ENCODE data around the gene CABP2. TPM values are rescaled to one million over a fixed set of nuclear protein-coding genes. Genes with fewer than 3 reads are reported as not detected.

The CABP2 gene
- total RNA-seq, 3 donors from 2014 or later (not counting 1 experiment from before 2014, with no cell fraction given) = not detected

GRCh38 chr11:67523556-67524479, 572 bp upstream of the CABP2 start:
- Histone ChIP-seq H3K4me3 (ENCODE audit: low read length) (no peak overlapping the region), H3K27ac (ENCODE audit: low read length) (no peak overlapping the region), H3K4me1 (ENCODE audit: control insufficient read depth, insufficient read depth, low read length) (no peaks in the 10 kb centered on the region), H3K9me3 (ENCODE audit: control insufficient read depth, insufficient read depth, low read length) (no peaks in the 10 kb centered on the region), H3K36me3 (ENCODE audit: control insufficient read depth, insufficient read depth, low read length) (no peaks in the 10 kb centered on the region), H3K27me3 (ENCODE audit: control insufficient read depth, insufficient read depth, low read length) (no peaks in the 10 kb centered on the region)
- H3K27me3 Mint-ChIP-seq (ENCODE audit: low read depth in 2 of 2) = peaks cover 0 to 5% of the 10 kb centered on the region in 2 donors
- TF ChIP-seq CTCF (IDR thresholded peaks at IDR 0.05) = no peak
- H3K27ac Mint-ChIP-seq = no peak overlapping the region
- intact Hi-C loops (cut with micrococcal nuclease) = no loop called here
- H3K4me3 Mint-ChIP-seq = no peak overlapping the region
- H3K4me1 Mint-ChIP-seq = no peaks in the 10 kb centered on the region
- 85% methylated on average over 25 of the region's 25 CpGs for WGBS (ENCODE audit: insufficient coverage)
- H3K36me3 Mint-ChIP-seq = no peaks in the 10 kb centered on the region
- no peak for ATAC-seq
- no peak for DNase-seq
- no peaks in the 10 kb centered on the region for H3K9me3 Mint-ChIP-seq

- Mint-ChIP-seq H3K36me3 (no peaks in the 10 kb centered on the region), H3K9me3 (no peaks in the 10 kb centered on the region), H3K27ac (no peak overlapping the region), H3K4me3 (no peak overlapping the region), H3K4me1 (no peaks in the 10 kb centered on the region), H3K27me3 (ENCODE audit: low read depth in 2 of 2) (peaks cover 0 to 2% of the 10 kb centered on the region in 2 donors)
- ATAC-seq = no peak
- no peak for DNase-seq
- Histone ChIP-seq H3K27ac (ENCODE audit: low read length) (no peak overlapping the region), H3K4me1 (ENCODE audit: control insufficient read depth, insufficient read depth, low read length) (no peaks in the 10 kb centered on the region), H3K36me3 (ENCODE audit: control insufficient read depth, insufficient read depth, low read length) (no peaks in the 10 kb centered on the region), H3K9me3 (ENCODE audit: control insufficient read depth, insufficient read depth, low read length) (no peaks in the 10 kb centered on the region), H3K27me3 (ENCODE audit: control insufficient read depth, insufficient read depth, low read length) (no peaks in the 10 kb centered on the region), H3K4me3 (ENCODE audit: low read length) (no peak overlapping the region)
- intact Hi-C loops (cut with micrococcal nuclease) = no loop called here
- 92% methylated on average over 15 of the region's 15 CpGs for WGBS (ENCODE audit: insufficient coverage)
- no peak for TF ChIP-seq CTCF (IDR thresholded peaks at IDR 0.05)
These were observed 908 bp downstream of the CABP2 start for GRCh38 chr11:67522338-67522737.

GRCh38 chr11:67521924-67522323, 1.3 kb downstream of the CABP2 start:
- Histone ChIP-seq H3K9me3 (ENCODE audit: control insufficient read depth, insufficient read depth, low read length) (no peaks in the 10 kb centered on the region), H3K4me3 (ENCODE audit: low read length) (no peak overlapping the region), H3K27me3 (ENCODE audit: control insufficient read depth, insufficient read depth, low read length) (no peaks in the 10 kb centered on the region), H3K27ac (ENCODE audit: low read length) (no peak overlapping the region), H3K36me3 (ENCODE audit: control insufficient read depth, insufficient read depth, low read length) (no peaks in the 10 kb centered on the region), H3K4me1 (ENCODE audit: control insufficient read depth, insufficient read depth, low read length) (no peaks in the 10 kb centered on the region)
- intact Hi-C loops (cut with micrococcal nuclease) = no loop called here
- no peak for TF ChIP-seq CTCF (IDR thresholded peaks at IDR 0.05)
- no peak overlapping the region for H3K4me3 Mint-ChIP-seq
- no peak for DNase-seq
- no peak overlapping the region for H3K27ac Mint-ChIP-seq
- no peaks in the 10 kb centered on the region for H3K27me3 Mint-ChIP-seq (ENCODE audit: low read depth in 2 of 2)
- 93% methylated on average over 9 of the region's 10 CpGs for WGBS (ENCODE audit: insufficient coverage)
- no peak for ATAC-seq
- H3K36me3 Mint-ChIP-seq = no peaks in the 10 kb centered on the region
- H3K9me3 Mint-ChIP-seq = no peaks in the 10 kb centered on the region
- H3K4me1 Mint-ChIP-seq = no peaks in the 10 kb centered on the region
